GM18867 (cell line): ENCODE results near the gene GPC2.

ENCODE experiments used
- ATAC-seq: cut with Tn5 transposase; IDR thresholded peaks from one replicate; pipeline ENCODE4 v1.9.1; 2021; ENCODE audit warnings: mild to moderate bottlenecking, moderate library complexity; ENCODE audit not compliant: unreplicated experiment

The GPC2 gene

GRCh38 chr7:100126239-100126930 is 50.8 kb downstream of the GPC2 start:
- ATAC-seq, result no peak

- no peak for ATAC-seq
Measured at GRCh38 chr7:100124301-100125230, 52.6 kb downstream of the GPC2 start.

- ATAC-seq, result no peak
Measured at GRCh38 chr7:100122568-100122967, 54.6 kb downstream of the GPC2 start.

DNA sequence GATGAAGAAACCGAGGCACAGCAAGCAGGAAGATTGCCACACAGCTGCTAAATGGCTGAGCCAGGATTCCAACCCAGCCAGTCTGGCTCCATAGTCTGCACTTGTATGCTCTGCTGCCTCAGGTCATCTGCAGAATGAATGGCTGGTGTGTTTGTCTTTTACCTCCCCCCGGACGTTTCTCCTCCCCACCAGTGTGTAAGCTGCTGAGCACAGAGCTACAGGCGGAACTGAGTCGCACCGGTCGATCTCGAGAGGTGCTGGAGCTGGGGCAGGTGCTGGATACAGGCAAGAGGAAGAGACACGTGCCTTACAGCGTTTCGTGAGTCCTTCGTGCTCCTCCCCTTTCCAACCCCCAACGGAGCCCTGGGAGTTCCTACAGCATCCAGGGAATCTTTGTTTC is 55.1 kb downstream of the GPC2 start:
- no peak for ATAC-seq

GRCh38 chr7:100120733-100121036 is 56.5 kb downstream of the GPC2 start:
- ATAC-seq, result no peak

- peak; percentile 33 for ATAC-seq
Measured at GRCh38 chr7:100119970-100120732, 57.0 kb downstream of the GPC2 start.
